ENCODE data around the gene MAP3K20.
"Not testable (repeated sequence)": the region's sequence is repeated elsewhere in the genome, so short reads cannot be mapped to it uniquely, and the experiment has no call there.

The MAP3K20 gene

GRCh38 chr2:173128132-173128531 lies 52.5 kb downstream of the MAP3K20 start:
- DNase-seq, result not testable (repeated sequence)

GRCh38 chr2:173130496-173131465 lies 55.1 kb downstream of the MAP3K20 start:
- DNase-seq, result no peak

DNA sequence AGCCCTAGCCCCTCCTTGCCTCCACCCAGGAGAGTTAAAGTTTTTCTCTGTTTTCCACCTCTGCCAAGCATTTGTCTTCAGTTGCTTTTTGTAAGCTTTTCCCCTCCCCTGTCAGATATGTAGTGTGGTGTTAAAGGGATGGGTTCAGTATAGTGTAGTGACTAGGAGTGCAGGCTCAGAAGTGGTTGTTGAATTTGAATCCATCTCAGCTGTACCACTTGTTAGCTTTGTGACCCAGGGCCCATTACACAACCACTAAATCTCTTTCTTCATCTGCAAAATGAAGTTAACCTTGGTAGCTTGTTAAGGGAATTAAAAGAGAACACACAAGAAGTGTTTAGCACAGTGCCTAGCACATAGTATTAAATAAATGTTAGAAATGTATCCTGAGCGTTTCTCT lies 56.9 kb downstream of the MAP3K20 start:
- DNase-seq, result no peak

- no peak for DNase-seq
Measured at GRCh38 chr2:173134703-173135102, 59.1 kb downstream of the MAP3K20 start.

DNA sequence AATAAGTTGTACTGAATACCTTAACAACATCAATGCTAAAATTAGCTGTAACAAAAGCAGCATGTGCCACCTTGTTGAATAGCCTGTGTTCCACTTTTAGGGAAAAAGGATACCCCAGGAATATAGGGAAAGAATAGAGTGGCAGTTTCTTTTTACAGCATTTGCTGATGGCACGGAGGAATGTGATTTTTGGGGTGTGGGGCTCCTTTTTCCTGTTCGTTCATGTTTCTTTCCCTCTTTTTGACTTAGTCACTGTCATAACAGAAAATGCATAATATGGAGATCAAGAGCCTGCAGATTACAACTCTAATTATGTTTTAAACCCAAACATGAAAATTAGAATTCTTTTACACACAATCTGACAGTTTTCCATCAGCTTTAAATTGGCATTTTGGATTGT lies 60.4 kb downstream of the MAP3K20 start:
- no peak for DNase-seq

DNA sequence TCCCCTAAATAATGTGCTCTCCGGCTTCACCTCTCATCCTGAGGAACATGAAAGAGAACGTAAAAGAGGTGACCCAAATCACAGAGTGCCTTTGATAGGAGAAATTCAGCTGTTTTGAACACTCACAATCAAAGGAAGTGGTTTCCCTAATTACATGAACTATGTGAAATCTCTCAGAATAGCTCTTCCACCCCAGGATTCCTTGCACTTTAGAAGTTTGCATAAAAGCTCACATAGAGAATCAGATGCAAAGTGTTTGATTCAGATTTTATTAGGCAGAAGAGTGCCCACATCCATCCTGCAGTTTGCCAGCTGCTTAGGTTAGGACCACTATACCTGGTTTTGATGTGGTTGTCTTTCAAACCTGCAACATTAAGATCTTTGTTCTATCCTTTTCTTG lies 61.0 kb downstream of the MAP3K20 start:
- no peak for DNase-seq

- no peak for DNase-seq
Measured at GRCh38 chr2:173137610-173138009, 62.0 kb downstream of the MAP3K20 start.

DNA sequence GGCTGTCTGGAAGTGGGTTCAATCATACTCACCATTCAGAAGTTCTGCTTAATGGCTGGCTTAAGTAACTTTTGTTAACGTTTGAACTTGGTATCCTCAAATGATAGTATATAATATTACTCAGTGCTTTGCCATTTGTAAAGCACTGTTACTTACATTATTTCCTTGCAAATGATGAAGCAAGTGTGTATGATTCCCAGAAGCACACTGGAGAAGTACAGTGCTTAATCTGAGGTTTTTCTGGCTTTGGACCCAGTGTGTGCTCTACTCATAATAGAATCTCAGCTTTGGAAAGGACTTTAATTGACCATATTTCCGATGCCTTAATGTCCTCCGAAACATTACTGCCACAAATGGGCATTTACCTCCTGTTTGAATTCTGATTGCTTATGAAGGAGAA lies 63.3 kb downstream of the MAP3K20 start:
- no peak for DNase-seq

DNA sequence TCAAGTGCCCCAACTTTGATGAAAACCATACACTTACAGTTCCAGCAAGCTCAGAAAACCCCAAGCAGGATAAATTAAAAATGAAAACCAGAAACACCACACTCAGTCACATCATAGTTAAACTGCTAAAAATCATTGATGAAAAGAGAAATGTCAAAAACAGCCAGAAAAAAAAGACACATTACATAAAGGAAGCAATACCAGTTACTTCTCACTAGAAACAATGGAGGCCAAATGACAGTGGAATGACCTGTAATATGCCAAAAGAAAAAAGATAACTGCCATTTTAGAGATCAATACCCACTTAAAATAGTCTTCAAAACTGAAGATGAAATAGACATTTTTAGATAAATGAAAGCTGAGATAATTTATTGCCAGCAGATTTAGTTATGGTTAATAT lies 66.0 kb downstream of the MAP3K20 start:
- DNase-seq, result no peak

- DNase-seq, result no peak
Measured at GRCh38 chr2:173145454-173145853, 69.8 kb downstream of the MAP3K20 start.

DNA sequence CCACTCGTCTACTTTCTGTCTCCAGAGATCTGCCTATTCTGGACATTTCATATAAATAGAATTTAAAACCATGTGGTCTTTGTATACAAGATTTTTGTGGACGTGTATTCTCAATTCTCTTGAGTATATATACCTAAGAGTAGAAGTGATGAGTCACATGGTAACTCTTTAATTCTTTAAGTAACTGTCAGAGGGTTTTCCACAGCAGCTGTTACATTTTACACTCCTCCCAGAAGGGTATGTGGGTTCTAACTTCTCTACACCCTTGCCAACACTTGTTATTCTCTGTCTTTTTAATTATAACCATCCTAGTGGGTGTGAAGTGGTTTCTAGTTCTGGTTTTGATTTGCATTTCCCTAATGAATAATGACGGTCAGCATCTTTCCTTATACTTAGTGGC lies 70.9 kb downstream of the MAP3K20 start:
- DNase-seq, result no peak

- no peak for DNase-seq
Measured at GRCh38 chr2:173148520-173148919, 72.9 kb downstream of the MAP3K20 start.

DNA sequence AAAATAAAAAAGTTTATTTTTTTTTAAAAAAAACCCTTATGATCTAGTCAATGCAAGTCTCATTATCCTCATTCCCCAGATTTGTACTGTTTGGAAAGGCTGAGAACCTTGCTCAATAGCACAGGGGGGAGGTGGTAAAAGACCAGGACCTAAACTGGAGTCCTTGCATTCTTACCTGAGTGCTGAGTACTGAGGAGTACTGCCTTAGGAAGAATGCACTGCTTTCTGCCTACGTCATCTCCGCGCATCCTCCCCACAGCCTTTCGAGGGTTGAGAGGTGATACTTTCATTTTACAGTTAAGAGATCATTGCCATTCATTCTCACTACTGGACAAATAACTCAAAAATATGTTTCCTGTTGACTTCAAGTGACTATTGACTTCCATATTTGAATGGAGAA lies 73.8 kb downstream of the MAP3K20 start:
- DNase-seq, result no peak

GRCh38 chr2:173150087-173150486 lies 74.4 kb downstream of the MAP3K20 start:
- DNase-seq, result no peak

DNA sequence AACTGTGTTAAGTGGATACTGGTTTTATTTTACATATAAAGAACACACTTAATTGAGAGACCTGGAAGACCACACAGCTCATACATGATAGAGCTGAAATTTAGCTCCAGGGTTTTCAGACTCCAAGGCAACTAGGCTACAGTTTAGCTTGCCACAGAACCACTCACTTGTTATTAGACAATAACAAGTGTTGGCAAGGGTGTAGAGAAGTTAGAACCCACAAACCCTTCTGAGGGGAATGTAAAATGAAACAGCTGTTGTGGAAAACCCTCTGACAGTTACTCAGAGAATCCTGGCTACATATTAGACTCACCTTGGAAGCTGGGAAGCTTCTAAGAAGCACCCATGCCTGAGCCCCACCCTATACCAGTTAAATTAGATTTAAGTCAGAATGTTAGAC lies 75.3 kb downstream of the MAP3K20 start:
- DNase-seq, result no peak

DNA sequence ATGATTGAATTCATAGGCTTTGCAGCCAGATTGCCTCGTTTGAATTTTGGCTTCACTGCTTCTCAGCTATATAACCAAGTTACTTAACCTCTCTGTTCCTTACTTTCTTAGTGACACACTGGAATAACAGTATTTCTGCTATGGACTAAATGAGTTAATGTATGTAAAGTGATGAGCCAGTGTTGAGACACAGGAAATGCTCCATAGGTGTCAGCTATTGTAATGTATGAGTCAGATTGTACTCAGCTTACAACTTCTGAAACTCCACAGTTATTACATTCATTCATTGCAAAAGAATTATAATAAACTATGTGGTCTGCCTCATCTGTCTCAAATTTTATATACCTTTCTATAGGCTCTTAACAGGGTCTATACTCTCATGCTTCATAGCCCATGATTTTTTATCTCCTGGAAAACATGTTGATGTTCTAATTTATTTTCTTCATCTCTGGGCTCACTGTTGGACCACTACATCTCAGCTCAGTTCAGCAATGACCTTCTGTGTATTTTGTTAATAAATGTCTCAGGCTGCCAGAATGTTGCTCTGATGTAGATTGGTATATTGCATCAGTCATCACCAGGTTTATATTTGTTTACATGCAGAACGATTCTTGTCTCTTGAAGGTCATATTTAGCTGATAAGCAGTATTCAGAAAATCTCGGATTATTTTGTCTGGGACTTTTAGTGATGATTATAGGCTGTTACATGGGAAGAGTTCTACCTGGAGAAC lies 76.2 kb downstream of the MAP3K20 start:
- no peak for DNase-seq

- no peak for DNase-seq
Measured at GRCh38 chr2:173153301-173153885, 77.7 kb downstream of the MAP3K20 start.

GRCh38 chr2:173157676-173158293 lies 82.1 kb downstream of the MAP3K20 start:
- DNase-seq, result no peak

- no peak for DNase-seq
Measured at GRCh38 chr2:173159791-173160463, 84.3 kb downstream of the MAP3K20 start.

DNA sequence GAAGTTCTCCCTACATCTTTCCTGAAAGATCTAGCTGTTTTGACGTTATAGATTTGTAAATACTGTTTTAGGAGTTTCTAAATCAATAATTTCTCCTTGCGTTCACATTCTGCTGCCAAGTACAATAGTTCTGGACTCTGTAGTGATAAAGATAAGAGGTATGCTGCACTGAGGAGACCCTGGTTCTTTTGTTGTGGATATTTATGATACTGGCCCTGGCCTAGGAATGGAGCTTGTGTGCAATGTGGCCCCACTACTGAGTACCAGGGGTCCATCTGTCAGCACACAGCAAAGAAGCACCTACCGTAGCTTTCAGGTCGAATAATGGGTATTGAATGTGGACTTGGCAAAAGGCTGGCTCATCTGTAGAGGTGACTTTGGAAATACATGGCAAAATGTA lies 85.0 kb downstream of the MAP3K20 start:
- no peak for DNase-seq

DNA sequence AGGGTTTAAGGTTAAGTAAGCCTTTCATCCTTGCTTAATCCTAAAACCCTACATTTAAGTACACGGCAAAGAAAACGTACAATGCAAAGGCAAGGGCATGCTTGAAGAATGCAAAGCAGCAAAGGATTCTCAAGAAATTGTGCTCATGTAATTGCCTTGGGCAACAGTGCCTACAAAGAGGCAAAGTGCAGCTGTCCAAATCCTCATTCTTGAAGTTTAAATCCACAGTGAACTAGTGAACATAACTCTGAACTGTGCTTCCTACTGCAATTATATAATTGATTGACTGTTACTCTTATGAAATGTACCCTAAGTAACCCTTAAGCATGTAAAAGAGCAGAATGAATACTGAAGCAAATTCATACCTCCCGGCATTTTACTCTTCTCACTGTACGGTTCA lies 85.4 kb downstream of the MAP3K20 start:
- no peak for DNase-seq

DNA sequence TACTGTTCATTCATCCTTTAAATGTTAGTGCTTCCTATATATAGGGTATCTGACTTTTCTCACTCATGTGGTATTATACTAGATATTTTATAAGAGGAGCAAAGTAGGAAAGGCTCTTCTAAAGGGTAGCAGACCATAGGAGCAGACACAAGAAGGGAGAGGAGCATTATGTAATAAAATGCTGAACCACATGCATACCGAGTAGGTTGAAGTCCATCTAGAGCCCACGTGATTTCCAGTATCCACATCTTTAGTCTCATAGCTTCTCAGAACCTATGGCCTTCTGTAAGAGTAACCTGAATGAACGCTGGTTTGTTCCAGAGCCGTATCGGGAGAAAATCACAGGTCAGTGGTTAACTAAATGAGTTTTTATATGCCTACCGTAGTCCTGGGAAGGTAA lies 85.9 kb downstream of the MAP3K20 start:
- DNase-seq, result no peak

- not testable (repeated sequence) for DNase-seq
Measured at GRCh38 chr2:173163357-173163756, 87.7 kb downstream of the MAP3K20 start.

Data from NCI-H1930 (cell line).